GM18502 (cell line): ENCODE measurements around the gene OR10G2.
"Not testable (repeated sequence)": the region's sequence is repeated elsewhere in the genome, so short reads cannot be mapped to it uniquely, and the experiment has no call there.

Source experiments
- ATAC-seq: cut with Tn5 transposase; IDR thresholded peaks from one replicate; pipeline ENCODE4 v1.9.1; 2021; ENCODE audit warnings: mild to moderate bottlenecking; ENCODE audit not compliant: unreplicated experiment, poor library complexity

OR10G2 gene

DNA sequence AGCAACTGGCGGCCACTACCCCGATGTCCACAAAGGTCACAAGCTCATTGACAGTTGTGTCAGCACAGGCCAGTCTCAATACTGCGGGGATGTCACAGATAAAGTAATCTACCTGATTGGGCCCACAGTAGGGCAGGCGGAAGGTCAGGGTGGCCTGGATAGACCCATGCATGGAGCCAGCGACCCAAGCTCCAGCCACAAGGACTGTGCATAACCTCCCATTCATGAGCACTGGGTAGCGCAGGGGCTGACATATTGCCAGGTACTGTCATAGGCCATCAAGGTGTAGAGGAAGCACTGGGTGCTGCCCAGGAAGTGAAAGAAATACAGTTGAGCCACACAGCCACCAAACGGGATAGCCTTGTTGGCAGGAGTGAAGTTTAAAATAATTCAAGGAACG, 32.6 kb downstream of the OR10G2 start:
- not testable (repeated sequence) for ATAC-seq

GRCh38 chr14:21589317-21589716, 45.4 kb downstream of the OR10G2 start:
- no peak for ATAC-seq
